ENCODE data around the gene MISFA.
A peak's percentile ranks its signal among the peaks of the same experiment; 100 is the strongest.
"Not testable (repeated sequence)": the region's sequence is repeated elsewhere in the genome, so short reads cannot be mapped to it uniquely, and the experiment has no call there.

Gene MISFA

GRCh38 chr11:18617688-18618341, 18.2 kb downstream of the MISFA start:
- no peak for DNase-seq (ENCODE audit: low spot score)

- no peak for DNase-seq (ENCODE audit: low spot score)
Measured at GRCh38 chr11:18618342-18619025, 18.9 kb downstream of the MISFA start.

- DNase-seq (ENCODE audit: low spot score) = no peak
Measured at GRCh38 chr11:18623707-18624106, 24.1 kb downstream of the MISFA start.

GRCh38 chr11:18624161-18624560, 24.6 kb downstream of the MISFA start:
- no peak for DNase-seq (ENCODE audit: low spot score)

- no peak for DNase-seq (ENCODE audit: low spot score)
Measured at GRCh38 chr11:18632841-18633240, 33.3 kb downstream of the MISFA start.

GRCh38 chr11:18633256-18634139, 33.9 kb downstream of the MISFA start:
- DNase-seq (ENCODE audit: low spot score) = peak; percentile 21

- DNase-seq (ENCODE audit: low spot score) = peak; percentile 99
Measured at GRCh38 chr11:18634140-18635032, 34.8 kb downstream of the MISFA start, which contains the start of gene SPTY2D1. Gene SPTY2D1, minus strand, starts transcription at chr11:18634342. Its CDS starts 85 bp downstream, at chr11:18634257.

- DNase-seq (ENCODE audit: low spot score) = no peak
Measured at GRCh38 chr11:18641677-18642076, 42.1 kb downstream of the MISFA start.

- not testable (repeated sequence) for DNase-seq (ENCODE audit: low spot score)
Measured at GRCh38 chr11:18643034-18643433, 43.4 kb downstream of the MISFA start.

- no peak for DNase-seq (ENCODE audit: low spot score)
Measured at GRCh38 chr11:18650353-18650752, 50.8 kb downstream of the MISFA start.

GRCh38 chr11:18650859-18651557, 51.4 kb downstream of the MISFA start:
- DNase-seq (ENCODE audit: low spot score) = no peak

All from SW480 (cell line).